Fibroblast of skin of abdomen (primary cell): ENCODE data around the gene COX11.

Source experiments
- DNase-seq: peaks from one replicate; pipeline ENCODE4 v3.0.0-alpha.2; 2013

The COX11 gene

GRCh38 chr17:54967621-54968261, 713 bp downstream of the COX11 start:
- DNase-seq: peak; percentile 19

- DNase-seq: no peak
These were observed 11.7 kb downstream of the COX11 start for GRCh38 chr17:54956791-54957190.

- no peak for DNase-seq
These were observed 17.2 kb downstream of the COX11 start for GRCh38 chr17:54951286-54951685.

- DNase-seq: no peak
These were observed 18.3 kb downstream of the COX11 start for GRCh38 chr17:54950116-54950515.

- DNase-seq: peak; percentile 86
These were observed 20.1 kb downstream of the COX11 start for GRCh38 chr17:54948380-54948779.

GRCh38 chr17:54947396-54947795, 21.1 kb downstream of the COX11 start:
- no peak for DNase-seq

- DNase-seq: no peak
These were observed 22.8 kb downstream of the COX11 start for GRCh38 chr17:54945671-54946070.

GRCh38 chr17:54945231-54945630, 23.2 kb downstream of the COX11 start:
- DNase-seq: no peak

- peak; percentile 48 for DNase-seq
These were observed 23.7 kb downstream of the COX11 start for GRCh38 chr17:54944796-54945195.

GRCh38 chr17:54941285-54941684, 27.2 kb downstream of the COX11 start:
- no peak for DNase-seq

GRCh38 chr17:54937426-54937825, 31.0 kb downstream of the COX11 start:
- no peak for DNase-seq

- DNase-seq: no peak
These were observed 31.4 kb downstream of the COX11 start for GRCh38 chr17:54937018-54937417.

- no peak for DNase-seq
These were observed 33.0 kb downstream of the COX11 start for GRCh38 chr17:54935471-54935870.

- no peak for DNase-seq
These were observed 34.5 kb downstream of the COX11 start for GRCh38 chr17:54933921-54934320.

GRCh38 chr17:54932711-54933110, 35.7 kb downstream of the COX11 start:
- DNase-seq: no peak

GRCh38 chr17:54927525-54927924, 40.9 kb downstream of the COX11 start:
- no peak for DNase-seq

GRCh38 chr17:54924405-54924804, 44.0 kb downstream of the COX11 start:
- no peak for DNase-seq

- no peak for DNase-seq
These were observed 47.6 kb downstream of the COX11 start for GRCh38 chr17:54920819-54921218.

GRCh38 chr17:54919425-54919824, 49.0 kb downstream of the COX11 start:
- DNase-seq: no peak

GRCh38 chr17:54916721-54917120, 51.7 kb downstream of the COX11 start:
- no peak for DNase-seq
